ENCODE results near the gene CCN2.

The CCN2 gene

DNA sequence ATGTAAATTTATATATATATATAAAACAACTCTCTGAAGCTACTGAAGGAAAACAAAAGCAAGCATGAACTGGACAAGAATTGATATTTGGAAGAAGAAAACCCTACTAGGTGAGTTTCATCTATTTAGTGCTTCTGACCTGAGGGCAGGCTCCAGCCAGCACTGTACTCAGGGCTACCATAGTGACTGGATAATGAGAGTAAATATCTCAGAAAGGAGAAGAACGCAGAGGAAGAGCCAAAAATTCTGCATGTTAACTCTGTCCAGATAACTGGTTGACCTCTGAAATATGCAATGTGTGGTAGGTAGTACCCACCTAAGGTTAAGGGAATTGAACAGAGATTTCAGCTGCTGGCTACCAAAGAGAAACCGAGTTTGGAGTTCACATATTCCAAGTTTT lies 41.4 kb upstream of the CCN2 start:
- WGBS (ENCODE audit: insufficient coverage), result 100% methylated on average over 1 of the region's 2 CpGs
- ChIA-PET POLR2A (no interaction called here), CTCF (no interaction called here)
- Histone ChIP-seq H3K27ac (ENCODE audit: insufficient read depth in 1 of 2, low read depth in 1 of 2, low read length in 2 of 2, poor library complexity in 1 of 2, severe bottlenecking in 2 of 2) (no peak overlapping the region), H3K9me3 (ENCODE audit: control extremely low read depth in 1 of 5, control insufficient read depth in 4 of 5, insufficient read depth in 2 of 5, low read depth in 1 of 5, low read length in 4 of 5) (peaks cover 0 to 2% (median 0%) of the 10 kb centered on the region in 5 experiments), H3K36me3 (ENCODE audit: control insufficient read depth in 4 of 4, insufficient read depth in 4 of 4, low read length in 3 of 4) (no peaks in the 10 kb centered on the region), H3K4me3 (ENCODE audit: control insufficient read depth in 1 of 7, extremely low read depth in 1 of 7, insufficient read depth in 4 of 7, low read depth in 2 of 7, low read length in 6 of 7) (no peak overlapping the region), H3K27me3 (replicated peaks in 2 of 5; ENCODE audit: control insufficient read depth in 4 of 5, insufficient read depth in 5 of 5, low read length in 4 of 5) (no peaks in the 10 kb centered on the region), H3K4me1 (ENCODE audit: control extremely low read depth in 1 of 4, control insufficient read depth in 4 of 4, insufficient read depth in 4 of 4, low read length in 3 of 4) (no peaks in the 10 kb centered on the region)
- no peak for DNase-seq

DNA sequence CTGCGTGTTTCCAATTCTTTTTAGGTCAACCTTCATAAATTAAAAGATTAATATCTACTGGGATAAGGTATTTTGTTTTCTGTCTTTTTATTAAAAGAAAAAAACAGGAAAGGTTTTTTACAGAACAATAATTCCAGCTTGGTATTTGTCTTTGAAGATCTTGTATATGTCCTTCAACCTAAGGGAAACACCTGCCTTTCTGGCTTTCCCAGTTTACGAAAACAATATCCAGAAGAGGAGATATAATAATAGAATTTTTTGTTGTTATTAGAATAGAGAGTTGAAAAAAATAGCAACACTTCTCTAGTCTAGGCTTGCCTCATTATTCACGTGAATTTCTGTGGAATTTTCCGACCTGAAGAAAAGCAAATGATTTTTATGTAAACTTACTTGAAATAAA lies 37.9 kb upstream of the CCN2 start:
- no CpG with 5 or more reads among the region's 4 CpGs for WGBS (ENCODE audit: insufficient coverage)
- Histone ChIP-seq H3K36me3 (ENCODE audit: control insufficient read depth in 4 of 4, insufficient read depth in 4 of 4, low read length in 3 of 4) (no peaks in the 10 kb centered on the region), H3K27me3 (replicated peaks in 2 of 5; ENCODE audit: control insufficient read depth in 4 of 5, insufficient read depth in 5 of 5, low read length in 4 of 5) (no peaks in the 10 kb centered on the region), H3K27ac (ENCODE audit: insufficient read depth in 1 of 2, low read depth in 1 of 2, low read length in 2 of 2, poor library complexity in 1 of 2, severe bottlenecking in 2 of 2) (no peak overlapping the region), H3K4me1 (ENCODE audit: control extremely low read depth in 1 of 4, control insufficient read depth in 4 of 4, insufficient read depth in 4 of 4, low read length in 3 of 4) (no peaks in the 10 kb centered on the region), H3K4me3 (ENCODE audit: control insufficient read depth in 1 of 7, extremely low read depth in 1 of 7, insufficient read depth in 4 of 7, low read depth in 2 of 7, low read length in 6 of 7) (no peak overlapping the region), H3K9me3 (ENCODE audit: control extremely low read depth in 1 of 5, control insufficient read depth in 4 of 5, insufficient read depth in 2 of 5, low read depth in 1 of 5, low read length in 4 of 5) (peaks cover 0 to 2% (median 0%) of the 10 kb centered on the region in 5 experiments)
- CTCF ChIA-PET, result no interaction called here
- POLR2A ChIA-PET, result no interaction called here
- no peak for DNase-seq

DNA sequence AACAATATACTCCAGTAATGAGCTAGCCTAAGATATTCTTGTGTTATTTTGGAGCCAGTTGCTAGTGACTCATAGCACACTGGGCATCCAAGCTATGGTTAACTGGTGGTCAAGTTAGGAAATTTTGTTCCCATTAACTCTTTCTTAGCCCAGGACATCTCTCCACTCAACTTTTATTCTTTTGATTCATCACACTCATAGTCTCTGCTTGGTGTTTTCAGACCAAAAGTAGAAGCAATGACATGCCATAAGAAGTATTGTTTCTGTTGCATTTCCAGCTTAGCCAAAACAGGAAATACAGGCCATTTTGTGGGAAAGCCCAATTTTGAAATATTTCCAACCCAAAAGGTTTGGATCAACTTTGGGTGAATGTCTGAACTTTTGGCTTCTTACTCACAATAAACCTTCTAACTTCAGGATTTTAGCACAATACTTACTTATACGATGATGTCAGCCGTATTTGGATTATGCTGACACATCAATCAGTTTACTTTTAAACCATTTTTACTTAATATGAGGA lies 31.6 kb upstream of the CCN2 start:
- no peak overlapping the region for H3K27ac ChIP-seq (ENCODE audit: insufficient read depth in 1 of 2, low read depth in 1 of 2, low read length in 2 of 2, poor library complexity in 1 of 2, severe bottlenecking in 2 of 2)
- CTCF ChIA-PET, result no interaction called here

DNA sequence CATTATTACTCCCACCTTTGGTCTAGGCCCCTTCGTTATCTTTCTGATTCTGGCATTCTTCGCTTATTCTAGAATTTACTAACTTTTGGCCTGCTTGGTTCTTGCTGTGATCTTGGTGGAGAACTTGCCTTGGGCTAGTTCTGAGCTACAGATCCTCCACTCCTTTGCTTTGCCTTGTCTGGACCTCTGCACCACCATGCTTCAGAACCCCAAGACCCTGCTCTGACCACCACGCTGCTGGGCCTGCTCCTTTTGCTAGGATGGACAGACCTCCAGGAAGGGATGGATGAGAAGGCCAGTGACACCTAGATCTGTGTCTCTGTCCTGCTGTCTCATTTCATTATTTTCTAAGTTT lies 30.4 kb upstream of the CCN2 start:
- H3K27me3 ChIP-seq (replicated peaks in 2 of 5; ENCODE audit: control insufficient read depth in 4 of 5, insufficient read depth in 5 of 5, low read length in 4 of 5), result no peaks in the 10 kb centered on the region
- H3K36me3 ChIP-seq (ENCODE audit: control insufficient read depth in 4 of 4, insufficient read depth in 4 of 4, low read length in 3 of 4), result no peaks in the 10 kb centered on the region
- no peak overlapping the region for H3K4me3 ChIP-seq (ENCODE audit: control insufficient read depth in 1 of 7, extremely low read depth in 1 of 7, insufficient read depth in 4 of 7, low read depth in 2 of 7, low read length in 6 of 7)
- H3K4me1 ChIP-seq (ENCODE audit: control extremely low read depth in 1 of 4, control insufficient read depth in 4 of 4, insufficient read depth in 4 of 4, low read length in 3 of 4), result peaks cover 0 to 4% (median 0%) of the 10 kb centered on the region in 4 experiments
- 100% methylated on average over 1 of the region's 3 CpGs for WGBS (ENCODE audit: insufficient coverage)
- ChIA-PET POLR2A (no interaction called here), CTCF (no interaction called here)
- DNase-seq, result no peak
- no peak overlapping the region for H3K27ac ChIP-seq (ENCODE audit: insufficient read depth in 1 of 2, low read depth in 1 of 2, low read length in 2 of 2, poor library complexity in 1 of 2, severe bottlenecking in 2 of 2)
- H3K9me3 ChIP-seq (ENCODE audit: control extremely low read depth in 1 of 5, control insufficient read depth in 4 of 5, insufficient read depth in 2 of 5, low read depth in 1 of 5, low read length in 4 of 5), result no peaks in the 10 kb centered on the region

More for the DNA sequence above, 31.6 kb upstream of the CCN2 start:
- no peak for DNase-seq
- POLR2A ChIA-PET, result no interaction called here
- H3K4me3 ChIP-seq (ENCODE audit: control insufficient read depth in 1 of 7, extremely low read depth in 1 of 7, insufficient read depth in 4 of 7, low read depth in 2 of 7, low read length in 6 of 7), result no peak overlapping the region
- WGBS (ENCODE audit: insufficient coverage), result no CpG with 5 or more reads among the region's 2 CpGs
- H3K36me3 ChIP-seq (ENCODE audit: control insufficient read depth in 4 of 4, insufficient read depth in 4 of 4, low read length in 3 of 4), result no peaks in the 10 kb centered on the region
- H3K4me1 ChIP-seq (ENCODE audit: control extremely low read depth in 1 of 4, control insufficient read depth in 4 of 4, insufficient read depth in 4 of 4, low read length in 3 of 4), result peaks cover 0 to 4% (median 0%) of the 10 kb centered on the region in 4 experiments
- H3K27me3 ChIP-seq (replicated peaks in 2 of 5; ENCODE audit: control insufficient read depth in 4 of 5, insufficient read depth in 5 of 5, low read length in 4 of 5), result no peaks in the 10 kb centered on the region
- no peaks in the 10 kb centered on the region for H3K9me3 ChIP-seq (ENCODE audit: control extremely low read depth in 1 of 5, control insufficient read depth in 4 of 5, insufficient read depth in 2 of 5, low read depth in 1 of 5, low read length in 4 of 5)

DNA sequence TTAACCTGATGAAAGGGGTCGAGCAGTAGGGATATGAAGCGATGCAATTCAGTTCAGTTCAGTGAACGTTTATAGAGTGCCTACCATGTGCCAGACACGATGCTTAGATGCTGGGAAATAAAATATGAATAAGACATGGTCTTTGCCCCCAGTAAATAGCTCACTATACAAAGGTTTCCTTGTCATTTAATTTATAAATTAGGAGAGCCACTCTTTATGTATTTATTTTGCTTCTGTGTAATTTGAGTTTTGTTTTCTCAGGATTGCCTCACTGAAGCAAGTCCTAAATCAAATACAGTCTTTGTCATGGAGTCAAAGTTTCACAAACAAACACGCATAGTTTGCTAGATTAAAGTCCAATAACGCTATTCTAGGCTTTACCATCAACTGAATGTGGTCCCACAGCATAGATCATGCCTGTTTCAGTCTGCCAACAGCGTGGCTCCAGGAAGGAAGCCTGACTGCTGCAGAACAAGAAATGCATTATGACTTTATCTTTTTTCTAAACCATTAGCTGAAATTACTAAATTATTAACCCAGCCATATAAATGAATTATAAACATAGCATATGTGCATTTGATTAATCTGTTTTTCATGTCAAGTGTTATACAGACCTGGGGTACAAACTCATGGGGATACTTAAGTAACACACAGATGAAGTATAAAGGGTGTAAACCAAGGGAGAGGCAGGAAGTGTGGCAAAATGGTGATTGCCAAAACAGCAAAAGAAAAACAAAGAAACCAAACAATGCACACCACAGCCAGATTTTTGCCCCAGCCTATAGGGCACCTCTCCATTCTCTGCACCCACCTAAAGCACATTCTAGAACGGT lies 29.8 kb upstream of the CCN2 start:
- no peaks in the 10 kb centered on the region for H3K9me3 ChIP-seq (ENCODE audit: control extremely low read depth in 1 of 5, control insufficient read depth in 4 of 5, insufficient read depth in 2 of 5, low read depth in 1 of 5, low read length in 4 of 5)
- CTCF ChIA-PET, result no interaction called here
- WGBS (ENCODE audit: insufficient coverage), result 60% methylated on average over 6 of the region's 8 CpGs
- H3K4me1 ChIP-seq (ENCODE audit: control extremely low read depth in 1 of 4, control insufficient read depth in 4 of 4, insufficient read depth in 4 of 4, low read length in 3 of 4), result peaks cover 0 to 4% (median 0%) of the 10 kb centered on the region in 4 experiments
- no peak overlapping the region for H3K4me3 ChIP-seq (ENCODE audit: control insufficient read depth in 1 of 7, extremely low read depth in 1 of 7, insufficient read depth in 4 of 7, low read depth in 2 of 7, low read length in 6 of 7)
- DNase-seq, result no peak
- H3K36me3 ChIP-seq (ENCODE audit: control insufficient read depth in 4 of 4, insufficient read depth in 4 of 4, low read length in 3 of 4), result no peaks in the 10 kb centered on the region
- POLR2A ChIA-PET, result no interaction called here
- no peak overlapping the region for H3K27ac ChIP-seq (ENCODE audit: insufficient read depth in 1 of 2, low read depth in 1 of 2, low read length in 2 of 2, poor library complexity in 1 of 2, severe bottlenecking in 2 of 2)
- H3K27me3 ChIP-seq (replicated peaks in 2 of 5; ENCODE audit: control insufficient read depth in 4 of 5, insufficient read depth in 5 of 5, low read length in 4 of 5), result no peaks in the 10 kb centered on the region

DNA sequence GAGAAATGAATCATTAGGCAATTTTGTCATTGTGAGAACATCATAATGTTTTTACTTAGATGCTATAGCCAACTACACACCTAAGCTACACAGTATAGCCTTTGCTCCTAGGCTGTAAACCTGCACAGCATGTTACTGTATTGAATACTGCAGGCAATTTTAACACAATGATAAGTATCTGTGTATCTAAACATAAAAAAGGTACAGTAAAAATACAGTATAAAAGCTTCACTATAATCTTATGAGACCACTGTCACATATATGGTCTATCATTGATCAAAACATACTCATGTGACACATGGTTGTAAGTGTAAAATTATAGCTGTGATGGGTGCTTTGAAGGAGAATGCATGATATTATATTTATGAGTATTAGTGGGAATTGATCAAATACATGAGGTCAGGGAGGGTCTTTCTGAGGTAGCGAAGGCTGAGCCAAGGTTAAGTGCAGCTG lies 29.2 kb upstream of the CCN2 start:
- H3K36me3 ChIP-seq (ENCODE audit: control insufficient read depth in 4 of 4, insufficient read depth in 4 of 4, low read length in 3 of 4), result no peaks in the 10 kb centered on the region
- DNase-seq, result no peak
- CTCF ChIA-PET, result no interaction called here
- 100% methylated on average over 1 of the region's 1 CpG for WGBS (ENCODE audit: insufficient coverage)
- POLR2A ChIA-PET, result no interaction called here
- H3K27me3 ChIP-seq (replicated peaks in 2 of 5; ENCODE audit: control insufficient read depth in 4 of 5, insufficient read depth in 5 of 5, low read length in 4 of 5), result no peaks in the 10 kb centered on the region
- H3K27ac ChIP-seq (ENCODE audit: insufficient read depth in 1 of 2, low read depth in 1 of 2, low read length in 2 of 2, poor library complexity in 1 of 2, severe bottlenecking in 2 of 2), result no peak overlapping the region
- no peaks in the 10 kb centered on the region for H3K9me3 ChIP-seq (ENCODE audit: control extremely low read depth in 1 of 5, control insufficient read depth in 4 of 5, insufficient read depth in 2 of 5, low read depth in 1 of 5, low read length in 4 of 5)
- no peak overlapping the region for H3K4me3 ChIP-seq (ENCODE audit: control insufficient read depth in 1 of 7, extremely low read depth in 1 of 7, insufficient read depth in 4 of 7, low read depth in 2 of 7, low read length in 6 of 7)
- H3K4me1 ChIP-seq (ENCODE audit: control extremely low read depth in 1 of 4, control insufficient read depth in 4 of 4, insufficient read depth in 4 of 4, low read length in 3 of 4), result peaks cover 0 to 4% (median 0%) of the 10 kb centered on the region in 4 experiments

DNA sequence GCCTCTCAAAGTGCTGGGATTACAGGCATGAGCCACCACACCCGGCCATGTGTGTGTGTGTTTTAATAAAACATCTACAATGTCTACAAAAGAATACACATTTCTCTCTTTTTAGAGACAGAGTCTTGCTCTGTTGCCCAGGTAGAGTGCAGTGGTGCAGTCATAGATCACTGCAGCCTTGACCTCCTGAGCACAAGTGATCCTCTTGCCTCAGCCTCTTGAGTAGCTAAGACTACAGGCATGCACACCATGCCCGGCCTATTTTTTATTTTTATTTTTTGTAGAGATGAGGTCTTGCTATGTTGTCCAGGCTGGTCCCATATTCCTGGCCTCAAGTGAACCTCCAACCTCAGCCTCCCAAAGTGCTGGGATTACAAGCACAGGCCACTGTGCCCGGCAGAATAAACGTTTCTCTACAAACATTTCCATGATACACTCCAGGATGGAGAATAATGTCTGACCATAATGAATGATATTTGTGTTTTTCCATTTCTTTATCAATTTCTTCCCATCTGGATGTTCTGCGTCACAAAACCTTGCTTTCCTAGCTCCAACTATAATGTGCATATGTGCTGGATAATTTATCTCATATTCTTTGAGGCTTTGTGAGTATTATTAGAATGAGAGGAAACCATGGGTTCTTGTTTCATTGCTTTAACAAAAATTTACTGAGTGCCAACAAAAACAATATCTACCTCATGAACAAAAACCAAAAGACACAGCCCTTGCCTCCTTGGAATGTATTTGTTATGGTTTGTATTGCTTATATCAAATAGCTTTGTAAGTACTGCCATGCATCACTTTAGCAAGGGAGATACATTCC lies 28.6 kb upstream of the CCN2 start:
- DNase-seq, result no peak
- no peaks in the 10 kb centered on the region for H3K27me3 ChIP-seq (replicated peaks in 2 of 5; ENCODE audit: control insufficient read depth in 4 of 5, insufficient read depth in 5 of 5, low read length in 4 of 5)
- POLR2A ChIA-PET, result no interaction called here
- no peaks in the 10 kb centered on the region for H3K36me3 ChIP-seq (ENCODE audit: control insufficient read depth in 4 of 4, insufficient read depth in 4 of 4, low read length in 3 of 4)
- H3K9me3 ChIP-seq (ENCODE audit: control extremely low read depth in 1 of 5, control insufficient read depth in 4 of 5, insufficient read depth in 2 of 5, low read depth in 1 of 5, low read length in 4 of 5), result no peaks in the 10 kb centered on the region
- no peak overlapping the region for H3K27ac ChIP-seq (ENCODE audit: insufficient read depth in 1 of 2, low read depth in 1 of 2, low read length in 2 of 2, poor library complexity in 1 of 2, severe bottlenecking in 2 of 2)
- CTCF ChIA-PET, result no interaction called here
- H3K4me1 ChIP-seq (ENCODE audit: control extremely low read depth in 1 of 4, control insufficient read depth in 4 of 4, insufficient read depth in 4 of 4, low read length in 3 of 4), result peaks cover 0 to 4% (median 0%) of the 10 kb centered on the region in 4 experiments
- WGBS (ENCODE audit: insufficient coverage), result no CpG with 5 or more reads among the region's 5 CpGs
- no peak overlapping the region for H3K4me3 ChIP-seq (ENCODE audit: control insufficient read depth in 1 of 7, extremely low read depth in 1 of 7, insufficient read depth in 4 of 7, low read depth in 2 of 7, low read length in 6 of 7)

All from common myeloid progenitor, CD34-positive (primary cell).